GM18507 (cell line): ENCODE results near the gene NHERF1.
A peak's percentile ranks its signal among the peaks of the same experiment; 100 is the strongest.

ENCODE experiments used
- DNase-seq: peaks from one replicate; pipeline ENCODE4 v3.0.0; 2011; ENCODE audit warnings: low read depth; ENCODE audit not compliant: insufficient read length; ENCODE audit errors: extremely low spot score
- FAIRE-seq: peaks from 2 replicates; lab custom pipeline; 2011; peaks lifted over from hg19 to GRCh38; lab: Jason Lieb, UNC

The NHERF1 gene

DNA sequence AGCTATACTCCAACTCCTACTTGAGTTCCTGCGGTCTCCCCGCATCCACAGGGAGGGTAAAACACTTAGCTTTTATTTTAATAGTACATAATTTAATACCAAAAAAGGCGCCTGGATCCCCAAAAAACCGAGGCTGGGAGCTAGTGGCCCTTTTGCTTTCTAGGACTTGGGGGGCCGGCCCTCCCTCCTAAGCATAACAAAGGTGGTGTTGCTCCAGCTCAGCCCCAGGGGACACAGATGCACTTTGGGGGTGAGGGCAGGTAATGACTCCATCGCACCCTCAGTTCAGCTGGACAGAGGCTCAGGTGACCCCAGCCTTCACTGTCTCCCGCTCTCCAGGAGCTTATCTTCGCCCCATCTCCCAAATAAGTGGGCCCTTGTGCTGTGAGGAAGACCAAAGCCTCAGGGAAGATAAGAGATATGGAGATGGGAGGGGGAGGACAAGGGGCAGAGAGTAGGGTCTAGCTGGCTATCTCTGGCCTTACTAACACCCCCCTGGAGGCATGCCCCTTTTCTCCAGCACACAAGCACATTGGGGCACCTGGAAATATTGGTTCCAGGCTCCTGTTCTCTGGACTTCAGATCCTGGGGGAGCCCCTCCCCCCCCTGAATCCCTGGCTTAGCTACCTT, 2.8 kb upstream of the NHERF1 start:
- DNase-seq (no peak), FAIRE-seq (no peak)

DNA sequence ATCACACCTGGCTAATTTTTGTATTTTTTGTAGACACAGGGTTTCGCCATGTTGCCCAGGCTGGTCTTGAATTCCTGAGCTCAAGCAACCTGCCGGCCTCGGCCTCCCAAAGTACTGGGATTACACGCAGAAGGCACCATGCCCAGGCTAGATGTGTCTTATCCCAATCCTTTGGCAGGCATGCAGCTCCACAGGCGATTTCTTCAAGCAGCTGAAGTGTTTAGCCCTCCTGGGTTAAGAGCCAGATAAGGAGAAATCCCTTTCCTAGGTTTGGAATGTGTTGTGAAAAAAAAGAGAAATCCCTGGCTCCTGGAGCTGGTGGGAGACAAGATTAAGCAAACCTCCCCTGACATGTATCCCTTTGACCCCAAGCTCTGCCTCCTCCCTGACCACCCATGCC, 2.1 kb upstream of the NHERF1 start:
- FAIRE-seq: no peak
- no peak for DNase-seq

DNA sequence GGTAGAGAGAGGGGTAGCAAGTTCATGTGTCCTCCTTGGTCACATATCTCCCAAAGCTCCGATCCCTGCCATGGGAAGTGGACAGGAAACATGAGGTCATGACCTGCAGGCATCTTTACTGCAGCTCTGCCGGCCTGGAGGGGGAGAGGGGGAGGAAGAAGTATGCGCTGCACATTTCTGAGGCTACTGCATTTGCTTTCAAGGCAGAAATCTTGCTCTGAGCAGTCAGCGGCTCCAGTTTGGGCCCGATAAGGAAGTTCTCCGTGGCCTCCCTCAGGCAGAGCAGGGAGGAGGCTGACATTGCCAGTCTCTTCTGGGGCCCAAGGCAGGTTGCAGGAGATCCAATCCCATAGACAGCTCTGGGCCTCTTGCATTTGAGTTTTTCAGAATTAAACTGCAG, 1.5 kb upstream of the NHERF1 start:
- FAIRE-seq (no peak), DNase-seq (no peak)

DNA sequence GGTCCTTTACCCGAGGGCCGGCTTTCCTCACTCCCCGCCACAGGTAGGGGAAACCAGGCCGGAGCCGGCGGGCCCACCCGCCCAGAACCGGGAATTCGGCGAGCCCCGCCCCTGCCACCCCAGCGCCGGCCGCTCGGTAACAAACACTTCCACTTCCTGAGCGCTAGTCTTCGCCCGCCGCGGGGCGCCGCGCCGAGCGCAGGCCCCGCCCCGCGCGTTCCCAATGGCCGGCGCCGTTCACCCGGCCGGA, 224 bp upstream of the NHERF1 start:
- DNase-seq (no peak), FAIRE-seq (peak; percentile 80)

DNA sequence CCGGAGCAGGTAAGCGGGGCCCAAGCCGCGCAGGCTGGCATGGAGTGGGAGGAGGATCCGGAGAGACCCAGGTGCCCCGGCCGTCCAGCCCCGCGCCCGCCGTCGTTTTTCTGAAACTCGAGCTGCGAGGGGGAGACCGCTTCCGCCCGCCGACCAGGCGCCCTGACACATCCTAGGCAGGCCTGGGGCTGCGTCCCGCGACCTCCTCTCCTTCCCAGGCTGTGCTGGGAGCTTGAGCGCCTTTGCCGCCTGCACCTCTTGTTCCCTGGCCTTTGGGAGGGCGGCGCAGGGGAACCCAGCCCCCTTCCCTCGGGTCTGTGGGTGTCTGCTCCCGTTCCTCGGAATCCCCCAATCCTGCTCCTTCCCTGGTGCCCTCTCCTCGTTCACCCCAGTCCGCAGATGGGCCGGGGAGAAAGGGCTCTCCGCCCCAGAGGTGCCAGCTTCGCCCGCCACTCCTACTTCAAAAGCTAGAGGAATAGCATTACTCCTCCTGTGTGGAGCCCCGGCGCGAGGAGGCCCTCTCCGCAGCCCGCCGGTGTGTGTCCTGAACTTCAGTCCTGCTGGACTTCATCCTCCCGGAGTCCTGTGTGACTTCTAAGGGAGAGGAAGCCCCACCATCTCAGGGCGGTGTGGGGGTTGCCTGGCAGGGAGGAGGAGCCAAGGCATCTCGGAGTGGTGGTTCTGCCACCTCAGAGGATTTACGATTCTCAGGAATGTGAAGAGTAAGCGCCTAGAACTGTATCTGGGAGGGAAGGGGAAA, 1.0 kb downstream of the NHERF1 start:
- no peak for FAIRE-seq
- DNase-seq: no peak

DNA sequence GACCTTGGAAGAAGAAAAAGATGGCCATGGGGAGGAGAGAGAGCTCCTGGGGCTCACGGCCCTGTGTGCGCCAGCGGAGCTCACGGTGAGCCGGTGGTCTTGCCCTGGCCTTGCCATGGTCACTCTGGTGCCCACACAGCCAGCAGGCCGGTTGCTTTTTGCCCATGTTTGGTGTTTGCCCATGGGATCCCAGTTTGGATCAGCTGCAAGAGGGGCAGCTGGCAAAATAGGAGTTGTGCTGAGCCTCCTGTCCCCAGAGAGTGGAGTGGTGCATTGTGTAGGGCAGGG, 1.6 kb downstream of the NHERF1 start:
- DNase-seq (no peak), FAIRE-seq (no peak)

DNA sequence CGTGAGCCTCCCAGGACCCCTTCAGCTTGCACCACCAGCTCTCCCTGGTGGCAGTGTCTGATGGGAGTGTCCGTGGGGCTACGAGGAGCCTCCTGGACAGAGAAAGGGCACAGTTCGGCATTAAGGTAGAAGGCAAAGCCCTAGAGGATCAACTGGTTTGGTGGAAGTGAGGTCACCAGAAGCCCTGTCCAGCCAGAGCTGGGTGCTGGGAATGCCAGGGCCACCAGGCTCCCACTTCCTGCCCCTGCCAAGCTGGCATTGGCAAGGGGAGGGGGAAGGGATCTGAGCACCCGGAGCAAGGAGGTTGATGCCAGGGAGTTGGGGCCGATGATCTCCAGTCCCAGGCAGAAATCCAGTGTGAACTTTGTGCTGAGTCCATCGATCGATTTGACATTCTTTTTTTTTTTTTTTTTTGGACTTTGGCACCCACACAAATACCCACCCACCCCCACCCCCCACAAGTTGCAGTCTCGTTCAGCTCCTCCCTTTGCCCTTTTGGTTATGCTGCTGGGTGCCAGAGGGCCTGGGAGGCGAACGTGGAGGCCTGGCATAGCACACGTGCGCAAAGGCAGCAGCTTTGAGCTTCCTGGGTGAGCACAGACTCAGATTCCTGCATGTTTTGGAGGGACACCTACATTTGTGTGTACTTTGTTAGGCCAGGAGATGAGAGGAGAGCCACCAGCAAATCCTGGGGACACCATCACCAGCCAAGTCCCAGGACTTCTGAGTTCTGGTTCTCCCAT, 2.1 kb downstream of the NHERF1 start:
- no peak for FAIRE-seq
- no peak for DNase-seq

DNA sequence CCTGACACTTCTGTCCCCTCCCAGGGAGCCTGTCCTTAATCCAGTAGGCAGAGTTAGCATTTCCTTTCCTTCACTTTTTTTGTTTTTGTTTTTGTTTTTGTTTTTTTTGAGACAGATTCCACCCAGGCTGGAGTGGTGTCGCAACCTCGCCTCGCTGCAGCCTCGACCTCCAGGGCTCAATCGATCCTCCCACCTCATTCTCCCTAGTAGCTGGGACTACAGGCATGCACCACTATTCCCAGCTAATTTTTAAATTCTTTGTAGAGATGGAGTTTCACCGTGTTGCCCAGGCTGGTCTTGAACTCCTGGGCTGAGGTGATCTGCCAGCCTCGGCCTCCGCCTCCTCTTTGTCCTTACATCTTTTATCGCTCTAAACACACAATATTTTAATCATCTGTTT, 4.0 kb downstream of the NHERF1 start:
- no peak for DNase-seq
- no peak for FAIRE-seq

DNA sequence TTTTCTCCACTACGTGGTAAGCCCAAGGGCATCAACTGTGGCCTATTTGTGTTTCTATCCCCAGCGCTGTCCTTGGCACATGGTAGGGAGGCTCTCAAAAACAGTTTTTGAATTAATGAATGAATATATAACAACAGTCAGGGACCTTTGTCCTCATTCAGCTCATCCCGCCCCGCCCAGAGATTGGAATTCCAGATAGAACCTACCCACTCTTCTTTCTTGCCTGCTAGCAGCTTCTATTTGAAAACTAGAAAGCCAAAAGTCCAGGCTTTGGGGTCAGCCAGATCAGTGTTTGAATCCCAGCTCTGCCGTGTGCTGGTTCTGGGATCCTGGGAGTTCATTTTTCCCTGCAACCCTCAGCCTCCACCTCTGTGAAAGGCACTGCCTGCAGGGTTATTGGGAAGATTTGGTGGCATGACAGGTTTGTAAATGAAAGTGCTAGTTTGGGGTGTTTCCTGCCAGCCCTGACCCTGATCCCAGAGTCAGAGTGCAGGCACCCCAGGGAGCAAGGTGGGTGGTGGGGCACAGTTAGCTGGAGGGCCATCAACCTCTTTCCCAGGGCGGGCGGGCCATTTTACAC, 4.5 kb downstream of the NHERF1 start:
- FAIRE-seq: no peak
- DNase-seq: no peak

DNA sequence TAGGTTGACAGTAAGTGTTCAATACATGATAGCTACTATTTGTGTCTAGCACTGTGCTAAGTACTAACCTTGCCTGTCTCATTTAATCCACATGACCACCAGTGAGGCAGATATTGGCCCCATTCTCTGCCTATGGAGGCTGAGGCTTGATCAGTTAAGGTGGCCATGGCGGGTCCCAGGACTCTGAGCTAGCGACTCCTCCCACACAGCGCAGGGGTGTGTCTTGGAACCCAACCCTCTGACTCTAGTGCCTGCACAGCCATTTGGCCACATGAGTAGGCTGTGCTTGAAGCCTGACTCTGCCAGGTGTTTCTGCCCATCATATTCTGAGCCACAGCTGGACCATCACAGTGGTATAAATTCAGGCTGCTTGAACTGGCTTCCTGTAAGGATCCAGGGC, 6.4 kb downstream of the NHERF1 start:
- DNase-seq: no peak
- no peak for FAIRE-seq

DNA sequence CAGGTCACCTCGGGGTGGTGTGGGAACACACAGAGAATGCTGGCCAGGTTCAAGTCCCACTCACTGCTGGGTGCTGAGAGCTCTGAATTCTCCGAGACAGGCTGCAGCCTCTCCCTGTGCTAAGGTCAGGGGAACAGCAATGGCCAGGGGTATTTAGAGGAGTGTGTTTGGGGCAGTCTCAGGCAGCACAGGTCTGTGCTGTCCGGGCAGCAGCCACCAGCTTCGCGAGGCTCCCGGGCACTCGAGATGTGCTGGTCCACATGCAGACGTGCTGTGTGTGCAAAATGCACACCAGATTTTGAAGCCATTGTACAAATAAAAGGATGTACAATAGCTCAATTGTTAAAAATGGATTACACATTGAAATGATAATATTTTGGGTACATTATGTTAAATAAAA, 7.1 kb downstream of the NHERF1 start:
- DNase-seq: no peak
- FAIRE-seq: no peak

DNA sequence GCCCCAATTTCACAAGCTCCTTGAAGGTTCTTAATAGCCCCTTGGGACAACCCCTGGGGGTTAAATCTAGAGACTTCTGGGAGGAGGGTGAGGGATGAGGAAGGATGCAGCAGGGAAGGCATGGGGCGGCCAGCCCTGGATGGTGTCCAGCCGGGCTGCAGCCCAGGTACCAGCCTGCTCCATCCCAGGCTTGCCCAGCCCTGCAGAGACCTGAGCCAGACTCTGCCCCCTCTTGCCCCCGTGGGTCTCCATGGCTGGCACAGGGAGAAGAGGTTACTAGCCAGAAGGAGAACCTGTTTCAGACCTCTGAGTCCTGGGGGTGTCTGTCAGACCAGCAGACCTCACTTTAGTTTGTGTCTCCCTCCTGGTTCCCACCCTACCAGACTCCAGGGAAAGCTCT, 8.5 kb downstream of the NHERF1 start:
- DNase-seq: no peak
- no peak for FAIRE-seq

DNA sequence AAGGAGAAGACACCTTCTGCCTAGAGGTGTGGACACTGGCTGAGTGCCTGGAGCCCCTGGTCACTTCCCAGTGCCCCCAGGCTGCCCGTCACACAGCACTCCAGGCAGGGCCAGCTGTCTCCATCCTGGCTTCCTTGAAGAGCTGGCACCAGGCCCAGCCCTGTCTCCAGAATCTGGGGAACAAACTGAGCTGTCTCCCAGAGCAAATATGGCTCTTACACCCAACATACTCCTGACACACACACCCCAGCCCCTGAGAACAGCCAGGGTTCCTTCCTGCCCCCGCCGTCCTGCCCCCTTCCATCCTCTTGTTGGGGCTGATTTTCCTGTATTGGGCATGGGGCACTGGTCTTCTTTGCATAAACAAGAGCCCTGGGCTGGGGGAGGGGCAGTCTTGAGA, 9.1 kb downstream of the NHERF1 start:
- no peak for FAIRE-seq

DNA sequence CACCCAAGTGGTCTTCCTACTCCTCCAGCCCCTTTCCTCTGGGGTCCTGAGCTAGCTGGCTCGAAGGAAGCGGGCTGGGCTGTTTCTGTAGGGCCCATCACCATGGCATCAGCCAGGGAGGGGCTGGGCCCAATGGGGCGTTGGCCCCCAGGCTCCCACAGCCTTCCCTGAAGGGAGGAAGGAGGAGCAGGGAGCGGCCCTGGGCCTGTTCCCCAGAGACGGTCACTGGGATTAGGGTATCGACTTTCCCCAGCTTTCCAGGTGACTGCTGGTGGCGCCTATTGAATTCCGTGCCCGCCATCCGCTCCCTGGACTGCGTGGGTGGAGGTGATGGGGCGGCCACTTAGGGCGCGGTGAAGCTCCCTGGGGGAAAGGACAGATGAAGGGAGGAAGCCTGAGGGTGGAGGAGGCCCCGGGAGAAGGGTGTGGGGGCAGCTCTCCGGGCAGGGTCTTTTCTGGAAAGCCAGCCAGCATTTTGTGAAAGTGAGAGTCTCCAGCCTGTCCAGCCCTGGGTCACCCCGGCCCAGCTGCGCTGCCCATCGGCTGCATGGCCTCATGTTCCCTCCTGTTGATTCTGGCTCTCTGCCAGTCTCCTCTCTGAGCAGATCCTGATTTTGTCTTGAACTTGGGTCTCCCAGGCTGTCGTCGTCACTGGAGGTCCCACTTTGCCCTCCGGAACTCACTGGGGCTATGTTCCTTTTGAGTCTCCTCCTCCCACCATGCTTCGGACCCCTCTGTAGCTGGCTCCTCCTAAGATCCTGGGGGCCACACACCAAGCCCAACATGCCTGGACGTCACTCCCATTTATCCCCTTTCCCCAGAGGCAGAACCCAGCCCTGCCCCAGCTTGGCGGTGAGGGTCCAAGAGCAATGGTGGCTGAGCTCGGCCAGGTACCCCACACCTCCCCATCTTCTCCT, 9.8 kb downstream of the NHERF1 start:
- no peak for DNase-seq
- FAIRE-seq: no peak

More for the DNA sequence above, 9.1 kb downstream of the NHERF1 start:
- no peak for DNase-seq

DNA sequence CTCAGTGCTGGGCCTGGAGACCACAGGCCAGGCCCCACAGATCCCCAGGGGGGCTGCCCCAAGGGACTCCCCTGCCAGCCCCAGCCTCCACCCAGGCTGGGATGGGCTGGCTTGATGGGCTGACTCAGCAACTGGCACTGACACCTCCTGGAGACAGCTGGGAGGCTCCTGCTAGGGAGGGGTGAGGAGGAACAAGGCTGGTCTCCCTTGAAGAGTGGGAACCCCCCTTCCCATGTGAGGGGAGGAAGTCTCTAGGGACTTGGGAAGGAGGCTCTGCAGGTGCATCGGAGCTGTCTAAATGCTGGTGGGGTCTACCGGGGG, 10.4 kb downstream of the NHERF1 start:
- FAIRE-seq (no peak), DNase-seq (no peak)

DNA sequence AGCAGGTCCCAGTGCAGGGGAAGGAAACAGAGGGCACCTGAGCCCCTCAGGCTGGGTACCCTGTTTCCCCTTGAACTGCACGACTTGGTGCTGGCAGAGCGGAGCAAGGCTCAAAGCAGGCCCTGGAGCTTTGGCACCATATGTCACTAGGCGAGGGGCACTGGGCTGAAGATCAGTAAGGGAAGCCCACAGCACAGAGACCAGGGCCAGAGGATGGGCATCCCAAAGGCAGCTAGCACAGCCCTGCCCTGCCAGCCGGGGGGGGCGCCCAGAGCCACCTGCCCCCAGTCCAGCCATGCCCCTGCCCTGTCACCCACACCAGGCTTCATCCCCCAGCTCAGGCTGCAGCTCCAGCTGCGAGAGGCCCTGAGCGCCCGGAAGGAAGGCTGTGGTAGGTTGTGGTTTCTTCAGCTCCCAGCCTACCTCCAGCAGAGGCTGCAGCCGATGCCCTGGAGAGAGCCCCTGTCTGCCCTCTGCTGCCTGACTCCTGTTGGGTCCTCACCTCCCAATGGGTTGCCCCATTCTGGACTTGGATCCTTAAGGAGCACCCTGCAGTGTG, 10.9 kb downstream of the NHERF1 start:
- DNase-seq: no peak
- FAIRE-seq: peak; percentile 92

DNA sequence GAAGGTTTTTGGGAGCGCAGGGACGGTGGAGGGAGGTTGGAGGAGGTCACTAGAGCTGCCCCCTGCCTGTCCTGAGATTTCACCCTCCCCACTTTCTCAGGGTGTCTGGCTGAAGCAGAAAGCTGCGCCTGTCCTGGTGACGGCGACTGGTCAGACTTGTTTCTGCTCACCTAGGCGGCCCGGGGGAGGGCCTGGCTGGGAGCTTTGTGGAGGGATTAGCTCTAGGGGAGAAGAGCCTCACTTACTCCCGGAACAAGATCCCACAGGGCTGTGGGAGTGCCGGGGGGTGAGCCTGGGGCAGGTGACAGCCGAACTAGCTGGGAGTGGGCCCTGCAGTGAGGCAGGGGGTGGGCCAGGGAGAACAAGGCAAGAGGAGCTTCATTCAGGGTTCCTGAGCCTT, 11.5 kb downstream of the NHERF1 start:
- FAIRE-seq (no peak), DNase-seq (no peak)

DNA sequence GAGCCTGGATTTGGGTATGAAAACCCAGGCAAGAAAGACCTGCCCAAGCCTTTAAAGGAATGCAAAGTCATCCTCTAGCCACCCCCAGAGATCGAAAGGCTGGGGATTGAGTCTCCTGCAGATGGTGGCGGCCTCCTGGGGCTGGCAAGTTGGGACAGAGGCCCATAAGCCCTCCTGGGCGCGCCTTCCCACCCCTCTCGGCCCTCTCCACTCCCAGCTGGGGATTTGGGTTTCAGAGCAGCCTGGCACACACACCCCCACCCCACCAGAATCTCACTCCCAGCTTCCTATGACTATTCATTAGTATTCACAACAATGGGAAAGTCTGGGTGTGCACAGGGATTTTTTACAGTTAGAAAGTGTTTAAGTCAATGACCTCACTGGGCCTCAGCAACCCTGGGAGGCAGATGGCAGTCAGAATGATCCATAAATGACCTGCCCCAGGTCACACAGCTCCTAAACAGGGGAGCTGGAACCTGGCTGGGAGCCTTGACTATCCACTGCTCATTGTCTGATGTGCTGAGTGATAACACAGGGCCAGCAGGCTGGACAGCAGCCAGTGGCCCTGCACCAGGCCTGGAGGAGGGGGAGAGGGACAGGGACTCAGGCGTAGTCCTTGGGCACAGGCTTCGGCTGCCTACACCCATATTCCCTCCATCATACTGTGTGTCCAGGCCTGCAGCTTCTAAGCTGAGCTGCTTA, 12.1 kb downstream of the NHERF1 start:
- no peak for FAIRE-seq

DNA sequence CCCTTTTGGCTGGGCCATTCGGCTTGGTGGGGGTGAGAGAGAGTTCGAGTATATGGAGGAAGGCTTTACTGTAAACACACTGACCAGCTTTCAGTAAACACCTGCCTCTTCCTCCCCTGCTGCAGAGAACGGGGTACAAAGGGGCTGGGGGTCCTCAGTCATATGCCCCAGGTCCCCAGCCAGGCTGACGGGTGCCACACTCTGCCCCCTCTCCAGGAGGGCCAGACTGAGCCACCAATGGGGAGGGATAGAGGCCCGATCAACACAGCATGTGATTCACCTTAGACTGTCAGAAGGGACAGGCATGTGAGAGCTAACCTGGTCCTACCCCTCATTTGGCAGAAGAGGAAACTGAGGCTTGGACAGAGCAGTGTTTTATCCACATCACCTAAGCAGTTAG, 13.0 kb downstream of the NHERF1 start:
- DNase-seq (no peak), FAIRE-seq (no peak)

More for the DNA sequence above, 12.1 kb downstream of the NHERF1 start:
- no peak for DNase-seq
